Kidney capillary endothelial cell (primary cell): ENCODE results near the gene SETD7.

Experiments used
- DNase-seq: peaks from one replicate; pipeline ENCODE4 v3.0.0-alpha.2; 2018; ENCODE audit warnings: low spot score

The SETD7 gene

DNA sequence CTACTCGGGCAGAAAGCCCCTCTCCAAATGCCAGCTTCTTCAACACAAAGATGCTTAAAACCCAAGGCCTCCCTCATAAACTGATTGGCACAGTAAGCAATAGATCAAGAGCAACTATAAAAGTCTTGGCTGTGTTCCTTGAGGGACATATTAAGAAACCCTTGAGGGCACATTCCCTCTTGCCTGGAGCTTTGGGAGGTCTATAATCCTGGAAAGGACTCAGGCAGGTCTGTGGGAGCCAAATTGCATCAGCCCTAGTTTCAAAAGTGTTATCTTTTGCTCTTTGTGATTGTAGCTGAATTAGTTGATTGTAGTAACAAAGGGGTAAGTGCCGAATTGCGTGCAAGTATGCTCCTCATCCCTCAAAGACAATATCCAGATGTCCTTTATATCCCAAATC is 18.6 kb upstream of the SETD7 start:
- no peak for DNase-seq

DNA sequence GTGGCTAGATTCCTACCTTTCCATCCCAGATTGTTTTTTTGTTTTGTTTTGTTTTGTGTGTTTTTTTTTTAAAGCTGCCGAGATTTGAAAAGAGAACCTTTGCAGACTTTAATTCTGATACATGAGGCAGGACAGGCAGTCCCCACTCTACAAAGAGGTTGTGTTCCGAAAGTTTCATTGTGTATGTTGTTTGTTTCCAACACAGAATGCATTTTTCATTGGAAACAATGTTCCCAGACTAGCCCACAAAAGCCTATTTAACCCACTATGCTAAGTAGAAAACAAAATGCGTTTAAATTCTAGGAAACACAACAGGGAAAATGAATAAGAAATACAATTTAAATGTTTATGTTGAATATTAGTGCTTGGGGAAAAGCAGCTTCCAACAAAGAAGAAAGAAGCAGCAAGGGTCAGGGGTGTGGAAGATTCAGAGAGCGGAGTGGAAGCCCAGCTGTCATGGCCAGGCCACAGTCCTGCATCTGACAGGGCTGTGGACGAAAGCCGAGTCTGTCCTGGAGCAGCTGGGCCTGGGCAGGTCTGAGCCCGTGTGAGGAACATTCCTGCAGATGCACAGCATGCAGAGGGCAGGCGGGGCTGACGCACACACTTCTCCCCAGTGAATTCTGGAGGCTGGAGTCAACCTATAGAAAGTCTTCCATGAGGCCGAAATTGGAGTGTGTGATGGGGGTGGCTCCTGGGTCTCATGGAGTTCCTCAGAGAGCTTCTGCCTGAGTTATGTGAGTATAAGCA is 12.4 kb upstream of the SETD7 start:
- DNase-seq, result no peak

DNA sequence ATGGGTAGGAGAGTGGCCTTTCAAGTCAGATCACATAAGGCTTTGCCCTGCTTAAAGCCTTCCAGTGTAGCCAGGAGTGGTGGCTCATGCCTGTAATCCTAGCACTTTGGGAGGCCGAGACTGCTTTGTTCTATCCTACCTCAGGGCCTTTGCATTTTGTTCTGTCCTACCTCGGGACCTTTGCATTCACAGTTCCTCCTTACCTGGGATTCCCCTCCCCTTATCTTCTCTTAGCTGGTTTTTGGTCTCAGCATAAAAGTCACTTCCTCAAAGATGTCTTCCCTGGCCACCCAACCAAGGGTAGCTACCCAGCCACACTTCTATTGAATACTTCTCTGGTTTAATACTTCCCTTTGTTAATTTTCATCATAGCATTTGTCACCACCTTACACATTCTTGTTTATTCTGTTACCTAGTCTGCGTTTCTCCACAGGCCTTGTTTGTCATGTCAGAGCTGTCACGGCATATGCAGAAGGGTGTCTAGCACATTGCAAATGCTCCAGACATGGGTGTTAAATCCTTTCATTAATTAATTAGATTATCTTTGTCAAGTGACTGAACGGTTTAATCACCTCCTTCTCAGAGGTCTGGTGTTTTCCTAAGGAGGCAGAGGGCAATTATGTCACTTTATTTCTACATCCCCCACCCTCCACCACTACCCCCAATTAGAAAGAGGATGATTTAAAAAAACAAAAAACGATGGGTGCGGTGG is 11.3 kb upstream of the SETD7 start:
- no peak for DNase-seq

DNA sequence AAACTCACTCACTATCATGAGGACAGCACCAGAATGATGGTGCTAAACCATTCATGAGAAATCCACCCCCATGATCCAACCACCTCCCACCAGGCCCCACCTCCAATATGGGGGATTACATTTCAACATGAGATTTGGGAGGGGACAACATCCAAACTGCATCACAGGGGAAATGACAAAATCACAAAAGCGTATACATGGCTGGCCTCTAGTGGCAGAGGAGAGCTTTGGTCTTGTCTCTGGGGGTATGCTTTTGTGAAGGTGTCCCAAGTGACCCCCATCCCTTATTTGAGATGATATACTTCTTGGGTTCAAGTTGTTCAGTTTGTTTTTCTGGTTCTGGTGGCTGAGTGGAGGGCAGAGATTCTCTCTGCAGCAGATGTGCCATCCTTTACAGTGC is 8.5 kb upstream of the SETD7 start:
- no peak for DNase-seq

- DNase-seq, result no peak
These were observed 7.5 kb upstream of the SETD7 start for GRCh38 chr4:139563515-139563914.

- DNase-seq, result no peak
These were observed 6.8 kb upstream of the SETD7 start for GRCh38 chr4:139562839-139563238.

- DNase-seq, result no peak
These were observed 6.2 kb upstream of the SETD7 start for GRCh38 chr4:139562067-139562684.

- no peak for DNase-seq
These were observed 4.5 kb upstream of the SETD7 start for GRCh38 chr4:139560406-139561104.

DNA sequence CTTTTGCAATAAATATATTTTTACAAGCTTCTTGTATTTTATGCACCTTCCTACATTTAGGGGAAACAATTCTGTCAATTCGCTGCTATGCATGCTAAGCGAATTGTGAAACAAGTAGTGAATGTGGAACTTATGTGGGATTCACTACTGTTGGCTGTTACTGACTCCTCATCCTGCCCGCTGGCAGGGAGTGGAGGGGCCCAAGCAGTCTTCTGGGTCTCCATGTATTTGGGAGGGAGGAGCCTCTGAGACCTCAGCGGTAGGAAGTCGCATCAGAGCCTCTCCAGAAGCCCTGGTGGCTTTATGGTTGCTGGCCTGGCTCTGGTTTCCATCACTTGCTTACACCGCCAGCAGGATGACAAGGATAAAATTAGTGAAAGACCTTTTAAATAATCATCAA is 3.7 kb upstream of the SETD7 start:
- no peak for DNase-seq

- DNase-seq, result no peak
These were observed 3.1 kb upstream of the SETD7 start for GRCh38 chr4:139559089-139559479.

DNA sequence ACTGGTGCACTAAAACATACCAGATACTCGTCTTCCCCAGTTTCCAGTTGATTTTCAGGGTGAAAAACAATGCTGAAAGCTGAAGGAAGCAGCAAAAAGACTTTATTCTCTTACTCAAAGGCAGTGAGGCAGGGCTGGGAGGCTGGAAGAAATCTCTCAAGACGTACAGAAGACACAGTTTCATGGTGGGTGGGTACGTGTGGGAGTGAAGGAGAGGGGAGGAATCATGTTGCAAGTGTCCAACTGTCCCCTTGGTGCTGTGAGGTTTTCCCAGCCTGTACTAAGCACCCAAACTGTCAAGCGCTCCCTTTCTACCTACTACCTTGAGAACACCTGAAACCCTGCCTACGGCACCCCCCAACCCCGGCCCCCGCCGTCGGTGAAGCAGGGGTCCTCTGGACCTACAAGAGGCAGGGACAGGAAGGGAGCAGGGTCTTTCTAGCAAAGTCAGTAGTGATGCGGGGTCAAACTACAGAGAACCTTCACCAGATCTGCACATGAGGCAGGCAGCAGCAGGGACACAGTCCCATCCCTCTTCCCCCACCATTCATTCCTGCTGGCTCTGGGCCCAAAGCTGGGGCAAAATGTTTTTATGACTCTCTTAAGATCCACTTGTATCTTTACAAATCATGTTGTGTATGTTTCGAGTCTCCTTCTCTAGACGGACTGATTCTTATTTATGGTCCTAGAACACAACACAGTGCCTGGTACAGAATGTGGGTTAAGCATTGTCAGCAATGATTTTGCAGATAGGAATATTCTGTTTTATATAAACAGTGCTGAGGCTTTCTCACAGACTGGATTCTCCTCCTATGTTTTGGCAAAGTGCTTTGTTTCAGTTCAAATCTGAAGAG is 2.4 kb upstream of the SETD7 start:
- DNase-seq, result no peak

DNA sequence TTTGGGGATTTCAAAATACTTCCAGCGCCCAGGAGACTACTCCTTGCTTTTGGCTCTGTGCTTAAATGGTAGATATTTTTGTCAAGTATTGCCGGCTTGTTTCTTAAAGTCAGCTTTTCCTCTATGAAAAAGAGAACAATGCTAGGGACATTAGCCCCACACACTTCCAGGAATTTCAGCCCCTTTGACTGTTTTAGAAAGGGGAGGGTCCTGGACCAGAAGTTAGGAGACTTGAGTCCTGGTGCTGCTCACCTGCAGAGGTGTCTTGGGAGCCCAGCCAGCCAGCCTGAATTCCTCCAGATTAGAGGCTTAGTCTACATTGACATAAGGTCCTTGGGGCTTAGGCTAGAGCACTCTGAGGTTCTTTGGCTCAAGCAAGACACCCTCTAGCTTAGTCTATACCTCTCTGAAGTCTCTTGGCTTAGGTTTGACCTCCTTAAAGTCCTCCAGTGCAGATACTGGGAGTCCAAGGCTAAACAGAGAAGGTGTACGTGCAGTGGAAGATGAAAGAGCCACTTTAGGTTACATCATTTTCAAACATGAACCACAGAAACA is 1.6 kb upstream of the SETD7 start:
- no peak for DNase-seq

- peak; percentile 71 for DNase-seq
These were observed 921 bp upstream of the SETD7 start for GRCh38 chr4:139556724-139557555.

DNA sequence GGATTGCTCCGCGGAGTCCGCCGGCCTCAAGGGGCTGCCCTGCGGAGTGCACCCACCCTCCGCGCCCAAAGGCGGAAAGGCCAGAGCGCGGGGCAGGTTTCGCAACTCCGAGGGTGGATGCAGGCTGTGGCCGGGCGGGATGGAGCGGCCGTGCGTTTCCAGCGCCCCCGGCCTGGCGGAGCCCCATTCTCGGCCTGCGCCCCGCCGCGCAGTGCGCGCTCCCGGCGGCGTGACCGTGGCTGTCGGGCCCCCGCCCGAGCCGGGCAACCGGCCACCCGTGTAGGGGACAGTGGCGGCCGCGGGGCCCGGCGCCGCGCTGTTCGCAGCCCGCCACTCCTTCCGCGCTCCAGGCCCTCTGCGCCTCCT is 331 bp downstream of the SETD7 start:
- no peak for DNase-seq

DNA sequence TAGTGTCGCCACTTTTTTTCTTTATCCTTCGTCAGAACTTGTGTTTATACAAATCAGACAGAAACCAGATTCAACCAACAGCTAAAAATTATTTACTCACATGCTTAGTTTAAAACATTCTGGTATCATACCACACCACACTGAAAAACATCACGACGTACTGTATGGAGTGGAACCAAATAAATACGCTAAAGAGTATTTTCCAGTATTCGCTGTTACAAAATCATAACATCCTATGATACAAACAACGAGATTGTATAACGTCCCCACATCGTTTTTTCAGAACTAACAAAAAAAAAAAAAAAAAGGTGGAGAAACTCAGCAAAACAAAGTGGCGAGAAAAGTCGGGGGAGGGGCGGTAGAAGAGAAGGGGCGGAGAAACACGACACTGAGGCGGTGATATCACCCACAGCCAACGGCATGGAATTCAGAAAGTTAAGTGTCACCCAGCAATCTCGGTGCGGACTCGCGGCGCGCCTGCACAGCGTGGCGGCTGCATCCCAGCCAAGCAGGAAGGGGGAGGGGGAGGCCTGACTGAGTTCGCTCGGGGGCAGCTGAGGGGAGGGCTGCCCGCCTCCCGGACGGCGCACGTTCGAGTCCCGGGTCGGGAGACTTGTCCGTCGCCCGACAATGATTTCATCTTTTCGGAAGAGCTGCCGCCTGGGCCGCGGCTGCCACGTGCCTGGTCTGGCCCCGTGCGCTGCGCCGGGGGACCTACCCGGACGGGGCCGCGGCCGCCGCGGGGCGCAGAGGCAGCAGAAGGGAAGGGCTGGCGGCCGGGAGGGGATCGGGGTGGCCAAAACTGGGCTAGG is 920 bp downstream of the SETD7 start:
- peak; percentile 86 for DNase-seq

GRCh38 chr4:139554642-139554892 is 1.5 kb downstream of the SETD7 start:
- no peak for DNase-seq

GRCh38 chr4:139553751-139554641 is 2.0 kb downstream of the SETD7 start:
- no peak for DNase-seq

DNA sequence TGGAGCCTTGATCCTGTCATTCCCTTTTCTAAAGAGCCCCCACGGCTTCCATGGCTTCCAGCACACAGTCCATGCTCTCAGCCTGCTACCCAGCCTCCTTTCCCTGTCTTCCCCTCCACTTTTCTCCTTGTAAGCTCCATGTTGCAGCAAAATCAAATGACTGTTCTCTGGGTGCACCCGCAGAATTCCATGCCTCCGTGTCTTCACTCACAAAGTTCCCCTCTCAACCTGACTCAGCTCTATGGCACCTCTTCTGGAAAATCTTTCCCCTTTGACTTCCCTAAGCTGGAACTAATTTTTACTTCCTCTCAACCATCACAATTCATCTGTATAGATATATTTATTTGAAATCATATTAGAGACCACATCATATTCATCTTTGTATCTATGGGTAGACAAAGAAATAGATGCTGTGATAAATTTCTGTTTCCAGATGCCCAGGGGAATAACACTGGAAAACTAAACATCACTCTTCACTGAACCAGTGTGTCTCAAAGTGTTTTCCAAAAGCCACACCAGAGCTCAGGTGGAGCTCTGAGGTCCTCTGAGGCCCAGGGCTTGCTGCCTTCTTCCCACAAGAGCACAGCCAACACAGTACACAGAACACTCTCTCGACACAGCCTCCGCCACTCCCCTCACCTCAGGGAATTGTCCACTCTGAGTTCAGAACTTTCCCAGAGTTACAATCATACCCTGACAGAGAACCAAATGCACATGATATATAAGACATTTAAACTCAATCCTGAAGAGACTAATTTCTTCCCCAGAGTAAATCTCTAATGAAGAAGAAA is 3.3 kb downstream of the SETD7 start:
- DNase-seq, result no peak
